NCI-H146 treated with DMSO at 0.1 percent for 48 hours (cell line): Measurements from ENCODE around the gene CCNQ.

Experiments
- DNase-seq: peaks from one replicate; lab custom pipeline; 2025; ENCODE audit not compliant: unreplicated experiment; lab: John Stamatoyannopoulos, UW

CCNQ gene

GRCh38 chrX:153637121-153638040 lies 38.4 kb upstream of the CCNQ start:
- DNase-seq = no peak

GRCh38 chrX:153636716-153637115 lies 37.8 kb upstream of the CCNQ start:
- DNase-seq = no peak

GRCh38 chrX:153635788-153636668 lies 37.1 kb upstream of the CCNQ start:
- DNase-seq = peak; percentile 28

GRCh38 chrX:153635388-153635787 lies 36.4 kb upstream of the CCNQ start:
- no peak for DNase-seq

DNA sequence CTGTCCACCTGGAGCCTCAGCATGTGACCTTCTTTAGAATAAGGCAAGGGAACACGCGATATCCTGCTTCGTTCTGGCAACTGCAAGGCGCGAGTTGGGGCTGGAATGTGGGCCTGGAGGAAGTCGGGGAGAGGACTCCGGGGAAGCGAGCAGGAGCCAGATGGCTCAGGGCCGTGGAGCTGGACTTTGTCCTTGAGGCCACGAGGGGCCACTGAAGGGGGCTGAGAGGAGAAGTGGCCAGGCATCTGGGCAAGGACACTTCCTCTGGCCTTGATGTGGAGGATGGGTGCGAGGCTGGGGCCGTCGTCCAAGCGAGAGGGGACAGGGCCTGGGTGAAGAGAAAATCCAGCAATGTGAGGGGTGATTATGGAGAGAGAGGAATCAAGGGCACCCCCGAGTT lies 35.9 kb upstream of the CCNQ start:
- no peak for DNase-seq

DNA sequence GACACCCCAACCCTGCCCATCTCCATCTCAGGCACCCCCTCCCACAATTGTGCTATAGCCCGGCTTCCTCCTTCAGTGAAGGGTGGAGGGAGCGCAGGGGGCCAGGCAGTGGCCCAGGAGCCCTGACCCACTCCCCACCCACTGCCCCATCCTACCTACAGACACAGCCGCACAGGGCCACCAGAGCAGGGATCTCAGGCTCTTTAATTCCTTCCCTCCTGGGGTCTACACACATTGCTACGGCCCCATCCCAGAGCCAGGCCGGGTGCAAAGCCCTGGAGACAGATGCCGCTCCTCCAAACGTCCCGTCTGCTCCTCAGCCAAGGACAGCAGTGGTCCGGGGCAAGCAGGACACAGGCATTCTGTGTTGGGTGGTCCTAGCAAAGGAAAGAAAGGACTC lies 35.3 kb upstream of the CCNQ start:
- DNase-seq = no peak

- DNase-seq = no peak
These were observed 34.8 kb upstream of the CCNQ start for GRCh38 chrX:153633607-153634180.

GRCh38 chrX:153633048-153633447 lies 34.1 kb upstream of the CCNQ start:
- DNase-seq = no peak

DNA sequence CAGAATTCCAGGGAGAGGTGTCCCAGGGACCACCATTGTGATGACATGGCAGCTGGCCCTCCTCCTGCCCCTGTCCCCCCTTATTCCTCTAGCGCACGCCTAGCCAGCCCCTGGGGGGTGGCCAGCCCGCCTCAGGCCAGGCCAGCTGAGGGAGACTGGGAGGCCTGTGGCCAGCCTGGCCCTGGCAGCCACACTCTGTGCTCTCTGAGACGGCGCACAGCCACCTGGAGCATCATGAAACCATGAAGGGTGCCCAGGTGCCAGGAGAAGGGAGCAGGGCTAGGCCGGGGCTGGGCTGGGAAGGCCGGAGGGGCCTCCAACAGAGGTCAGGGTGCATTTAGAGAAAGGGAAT lies 33.6 kb upstream of the CCNQ start:
- no peak for DNase-seq

DNA sequence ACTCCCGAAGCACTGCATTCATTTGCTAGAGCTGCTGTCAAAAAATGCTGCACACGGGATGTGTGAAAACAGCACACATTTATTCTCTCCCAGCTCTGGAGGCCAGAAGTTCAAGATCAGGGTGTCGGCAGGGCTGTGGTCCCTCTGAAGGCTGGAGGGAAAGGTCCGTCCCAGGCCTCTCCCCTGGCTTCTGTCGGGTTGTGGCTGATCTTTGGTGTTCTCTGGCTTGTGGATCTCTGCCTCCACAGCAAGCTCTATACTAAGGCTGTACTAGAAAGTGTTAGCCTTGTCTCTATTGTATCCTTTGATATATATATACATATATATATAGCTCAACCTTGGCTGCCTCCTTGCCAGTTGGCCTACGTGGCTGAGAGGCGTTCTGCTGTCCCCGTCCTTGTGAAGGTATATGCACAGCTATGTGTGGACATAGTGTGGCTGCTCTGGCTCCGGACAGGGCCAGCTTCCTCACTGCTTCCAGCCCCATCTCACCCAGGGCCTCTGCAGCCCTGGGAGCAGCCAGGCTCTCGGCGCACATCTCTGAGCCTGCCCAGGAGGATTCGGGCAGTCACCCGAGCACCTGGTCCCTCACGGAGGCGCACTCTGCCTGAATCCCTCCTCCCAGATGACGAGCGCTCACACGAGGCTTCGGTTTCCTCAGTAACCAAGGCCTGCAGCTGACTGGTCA lies 33.1 kb upstream of the CCNQ start:
- no peak for DNase-seq

DNA sequence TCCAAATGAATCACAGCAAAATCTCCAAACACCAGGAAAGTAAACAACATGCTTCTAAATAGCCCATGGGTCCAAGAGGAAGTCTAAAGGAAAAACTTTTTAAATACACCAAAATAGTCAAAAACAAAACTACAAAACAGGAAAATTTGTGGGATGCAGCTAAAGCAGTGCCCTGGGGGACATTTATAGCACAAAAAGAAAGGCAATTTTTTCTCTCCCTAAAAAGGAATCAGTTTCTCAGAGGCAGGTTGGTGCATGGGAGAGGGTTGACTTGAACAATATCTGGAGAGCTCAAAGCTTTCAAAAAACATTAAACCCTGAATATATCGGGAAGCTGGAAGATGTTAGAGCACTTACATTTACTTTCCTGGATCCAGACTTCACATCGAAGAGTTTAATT lies 32.4 kb upstream of the CCNQ start:
- DNase-seq = no peak

DNA sequence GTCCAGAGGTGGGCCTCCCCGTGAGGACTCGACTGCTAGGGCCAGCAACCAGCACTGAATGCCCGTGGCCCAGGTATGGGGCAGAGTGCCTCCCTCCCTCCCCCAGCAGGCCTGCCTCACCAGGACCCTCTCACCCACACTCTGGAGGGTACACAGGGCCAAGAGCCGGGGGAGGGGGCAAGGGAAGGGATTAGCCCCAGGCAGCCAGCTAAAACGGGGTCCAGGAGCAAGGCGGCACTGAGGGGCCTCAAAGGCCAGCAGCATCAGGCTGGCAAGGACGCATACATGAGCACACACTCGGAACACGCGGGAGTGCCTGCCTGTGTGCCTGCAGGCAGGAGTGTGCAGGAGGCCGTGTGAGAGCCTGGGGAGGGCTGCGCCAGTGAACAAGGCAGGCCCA lies 29.7 kb upstream of the CCNQ start:
- DNase-seq = no peak

- DNase-seq = no peak
These were observed 29.2 kb upstream of the CCNQ start for GRCh38 chrX:153628129-153628528.

- no peak for DNase-seq
These were observed 28.8 kb upstream of the CCNQ start for GRCh38 chrX:153627675-153628111.

- DNase-seq = no peak
These were observed 28.1 kb upstream of the CCNQ start for GRCh38 chrX:153626863-153627674.

GRCh38 chrX:153626025-153626633 lies 27.2 kb upstream of the CCNQ start:
- no peak for DNase-seq

GRCh38 chrX:153625271-153626024 lies 26.5 kb upstream of the CCNQ start:
- DNase-seq = no peak

- DNase-seq = no peak
These were observed 25.5 kb upstream of the CCNQ start for GRCh38 chrX:153624196-153625091.
